GM20000 (cell line): ENCODE results near the gene TMEM175.

Source experiments
- DNase-seq: peaks from one replicate; pipeline ENCODE4 v3.0.0; 2012; ENCODE audit warnings: low spot score
- TF ChIP-seq, protein P1 (sequence below): IDR thresholded peaks from 2 replicates; pipeline ENCODE4 v1.5.1; 2012; ENCODE audit warnings: mild to moderate bottlenecking, control low read depth; ENCODE audit errors: extremely low read depth, missing control alignments

The TMEM175 gene

DNA sequence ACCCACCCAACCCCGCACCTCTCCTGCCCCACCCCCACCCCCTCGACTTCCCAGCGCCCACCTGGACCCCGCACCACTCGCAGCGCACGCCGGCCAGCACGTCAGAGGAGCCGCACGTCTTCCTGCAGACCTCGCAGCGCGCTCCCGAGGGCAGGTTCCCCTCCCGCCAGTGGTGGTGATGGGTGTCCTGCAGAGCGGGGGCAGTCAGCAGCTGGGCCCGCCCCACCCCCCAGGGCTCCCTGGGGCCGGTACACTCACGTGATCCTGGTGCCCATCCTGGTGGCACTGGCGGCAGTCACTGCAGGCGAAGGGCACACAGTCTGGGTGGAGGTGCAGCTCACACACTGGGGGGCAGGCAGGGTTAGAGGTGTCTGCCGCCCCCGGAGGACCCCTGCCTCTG, 36.0 kb downstream of the TMEM175 start:
- TF ChIP-seq, protein P1, sequence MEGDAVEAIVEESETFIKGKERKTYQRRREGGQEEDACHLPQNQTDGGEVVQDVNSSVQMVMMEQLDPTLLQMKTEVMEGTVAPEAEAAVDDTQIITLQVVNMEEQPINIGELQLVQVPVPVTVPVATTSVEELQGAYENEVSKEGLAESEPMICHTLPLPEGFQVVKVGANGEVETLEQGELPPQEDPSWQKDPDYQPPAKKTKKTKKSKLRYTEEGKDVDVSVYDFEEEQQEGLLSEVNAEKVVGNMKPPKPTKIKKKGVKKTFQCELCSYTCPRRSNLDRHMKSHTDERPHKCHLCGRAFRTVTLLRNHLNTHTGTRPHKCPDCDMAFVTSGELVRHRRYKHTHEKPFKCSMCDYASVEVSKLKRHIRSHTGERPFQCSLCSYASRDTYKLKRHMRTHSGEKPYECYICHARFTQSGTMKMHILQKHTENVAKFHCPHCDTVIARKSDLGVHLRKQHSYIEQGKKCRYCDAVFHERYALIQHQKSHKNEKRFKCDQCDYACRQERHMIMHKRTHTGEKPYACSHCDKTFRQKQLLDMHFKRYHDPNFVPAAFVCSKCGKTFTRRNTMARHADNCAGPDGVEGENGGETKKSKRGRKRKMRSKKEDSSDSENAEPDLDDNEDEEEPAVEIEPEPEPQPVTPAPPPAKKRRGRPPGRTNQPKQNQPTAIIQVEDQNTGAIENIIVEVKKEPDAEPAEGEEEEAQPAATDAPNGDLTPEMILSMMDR = no peak
- DNase-seq = no peak

- TF ChIP-seq, protein P1 = no peak
These were observed 36.5 kb downstream of the TMEM175 start for GRCh38 chr4:968621-969394.

GRCh38 chr4:970046-970745, 37.9 kb downstream of the TMEM175 start:
- TF ChIP-seq, protein P1 = no peak

More at GRCh38 chr4:968621-969394, 36.5 kb downstream of the TMEM175 start:
- no peak for DNase-seq

GRCh38 chr4:970854-971520, 38.7 kb downstream of the TMEM175 start:
- TF ChIP-seq, protein P1 = no peak
- no peak for DNase-seq

More at GRCh38 chr4:970046-970745, 37.9 kb downstream of the TMEM175 start:
- DNase-seq = no peak

- DNase-seq = no peak
- TF ChIP-seq, protein P1 = no peak
These were observed 39.6 kb downstream of the TMEM175 start for GRCh38 chr4:971666-972500.

DNA sequence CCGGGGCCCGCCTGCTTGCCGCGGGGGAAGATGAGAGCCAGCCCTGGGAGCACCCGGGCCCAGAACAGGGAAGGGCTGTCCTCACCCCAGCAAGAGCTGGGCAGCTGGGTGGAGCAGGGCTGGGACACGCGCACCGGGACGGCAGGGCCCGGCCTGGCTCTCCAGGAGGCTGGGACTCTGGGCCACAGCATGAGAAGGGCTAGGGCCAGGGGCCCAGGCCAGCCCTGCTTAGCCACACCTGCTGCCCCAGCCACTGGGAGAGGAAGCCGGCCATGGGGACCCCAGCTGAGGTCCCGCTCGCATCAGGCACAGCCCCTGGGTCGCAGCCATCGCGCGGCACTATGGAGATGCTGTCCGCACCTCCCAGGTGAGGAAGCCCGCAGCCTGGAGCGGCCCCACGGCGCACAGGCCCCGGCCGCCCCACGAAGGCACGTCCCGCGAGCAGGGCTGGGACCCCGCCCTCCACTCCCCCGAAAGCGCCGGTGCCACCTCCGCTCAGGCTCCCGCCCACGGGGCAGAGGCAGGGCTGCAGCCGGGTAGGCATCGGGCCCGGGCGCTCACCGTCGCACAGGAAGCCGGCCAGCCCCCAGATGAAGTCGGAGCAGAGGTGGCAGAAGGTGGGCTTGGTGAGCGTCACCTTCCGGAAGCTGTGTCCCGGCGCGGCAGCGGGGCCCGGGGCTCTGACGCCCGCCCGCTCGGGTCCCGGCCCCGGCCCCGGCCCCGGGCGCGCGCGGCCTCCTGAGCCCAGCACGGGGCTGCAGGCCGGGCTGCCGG, 40.6 kb downstream of the TMEM175 start:
- TF ChIP-seq, protein P1 = no peak
- DNase-seq = peak; percentile 81
